ENCODE measurements around the gene ANXA2.

DNA sequence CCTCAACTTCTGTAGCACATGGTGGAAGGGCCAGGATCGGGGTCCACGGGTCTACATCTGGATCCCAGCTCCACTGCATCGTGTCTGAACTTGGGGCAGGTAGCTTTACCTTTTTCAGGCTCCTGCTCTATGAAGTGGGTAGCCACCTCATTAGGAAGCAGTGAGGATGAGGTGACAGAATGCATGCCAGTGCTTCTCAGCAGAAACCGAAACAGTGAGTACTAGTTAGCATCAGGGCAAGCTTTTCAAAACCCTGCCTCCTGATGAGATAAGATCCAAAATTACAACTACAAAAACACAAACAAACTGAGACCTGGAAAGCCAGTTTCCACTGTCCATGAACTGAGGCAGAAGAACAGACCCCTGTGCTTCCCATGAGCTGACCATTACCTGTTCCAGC lies 77.4 kb downstream of the ANXA2 start:
- TF ChIP-seq, protein P1, sequence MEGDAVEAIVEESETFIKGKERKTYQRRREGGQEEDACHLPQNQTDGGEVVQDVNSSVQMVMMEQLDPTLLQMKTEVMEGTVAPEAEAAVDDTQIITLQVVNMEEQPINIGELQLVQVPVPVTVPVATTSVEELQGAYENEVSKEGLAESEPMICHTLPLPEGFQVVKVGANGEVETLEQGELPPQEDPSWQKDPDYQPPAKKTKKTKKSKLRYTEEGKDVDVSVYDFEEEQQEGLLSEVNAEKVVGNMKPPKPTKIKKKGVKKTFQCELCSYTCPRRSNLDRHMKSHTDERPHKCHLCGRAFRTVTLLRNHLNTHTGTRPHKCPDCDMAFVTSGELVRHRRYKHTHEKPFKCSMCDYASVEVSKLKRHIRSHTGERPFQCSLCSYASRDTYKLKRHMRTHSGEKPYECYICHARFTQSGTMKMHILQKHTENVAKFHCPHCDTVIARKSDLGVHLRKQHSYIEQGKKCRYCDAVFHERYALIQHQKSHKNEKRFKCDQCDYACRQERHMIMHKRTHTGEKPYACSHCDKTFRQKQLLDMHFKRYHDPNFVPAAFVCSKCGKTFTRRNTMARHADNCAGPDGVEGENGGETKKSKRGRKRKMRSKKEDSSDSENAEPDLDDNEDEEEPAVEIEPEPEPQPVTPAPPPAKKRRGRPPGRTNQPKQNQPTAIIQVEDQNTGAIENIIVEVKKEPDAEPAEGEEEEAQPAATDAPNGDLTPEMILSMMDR (IDR thresholded peaks at IDR 0.05): no peak
- no peak for TF ChIP-seq POLR2AphosphoS5 (IDR thresholded peaks at IDR 0.05; ENCODE audit: low read depth, low read length)
- no peak for TF ChIP-seq REST (IDR thresholded peaks at IDR 0.05; ENCODE audit: insufficient read depth in 1 of 2, low read depth in 2 of 2, low read length in 1 of 2)
- TF ChIP-seq SIN3A (IDR thresholded peaks at IDR 0.05; ENCODE audit: borderline replicate concordance, insufficient read depth, low read depth, low read length): no peak

All from Panc1 (cell line).